NK-92 treated with Interleukin-12 subunit alpha and Interleukin-12 subunit beta, amount 100 ng/mL, for 24 hours (cell line): ENCODE measurements around the gene NMNAT3.
"Not testable (repeated sequence)": the region's sequence is repeated elsewhere in the genome, so short reads cannot be mapped to it uniquely, and the experiment has no call there.

Experiments used
- DNase-seq: peaks from one replicate; lab custom pipeline; 2025; lab: John Stamatoyannopoulos, UW

The NMNAT3 gene

GRCh38 chr3:139636511-139636910 lies 41.3 kb downstream of the NMNAT3 start:
- DNase-seq: no peak

DNA sequence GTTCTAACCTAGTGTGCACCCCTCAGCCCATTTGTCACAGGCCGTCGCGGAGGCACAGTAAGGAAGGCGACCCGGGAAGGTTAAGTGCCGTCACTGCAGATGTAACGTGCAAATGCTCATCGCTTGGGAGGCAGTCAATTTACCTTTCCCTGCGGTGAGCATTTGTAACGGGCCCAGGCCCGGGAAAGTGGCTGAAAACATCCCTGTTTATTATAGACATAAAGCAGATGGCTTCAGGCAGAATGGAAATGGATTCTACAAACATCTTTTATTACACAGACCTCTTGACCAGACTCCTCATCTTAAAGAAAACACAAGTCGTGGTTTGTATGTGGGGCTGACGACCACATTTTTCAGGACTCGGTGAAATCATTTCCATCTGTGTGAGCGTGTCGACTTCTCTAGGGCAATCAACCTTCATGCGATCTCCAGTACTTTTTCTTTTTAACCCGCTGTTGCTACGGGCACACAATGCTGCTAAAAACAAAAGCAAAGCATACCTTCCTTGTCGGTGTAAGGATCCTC lies 43.6 kb downstream of the NMNAT3 start:
- DNase-seq: no peak

GRCh38 chr3:139633511-139633910 lies 44.3 kb downstream of the NMNAT3 start:
- no peak for DNase-seq

GRCh38 chr3:139630542-139630941 lies 47.2 kb downstream of the NMNAT3 start:
- DNase-seq: no peak

- DNase-seq: peak; percentile 2
Observed at GRCh38 chr3:139629033-139629432, 48.7 kb downstream of the NMNAT3 start.

- DNase-seq: no peak
Observed at GRCh38 chr3:139627759-139628158, 50.0 kb downstream of the NMNAT3 start.

- DNase-seq: no peak
Observed at GRCh38 chr3:139620438-139620837, 57.3 kb downstream of the NMNAT3 start.

DNA sequence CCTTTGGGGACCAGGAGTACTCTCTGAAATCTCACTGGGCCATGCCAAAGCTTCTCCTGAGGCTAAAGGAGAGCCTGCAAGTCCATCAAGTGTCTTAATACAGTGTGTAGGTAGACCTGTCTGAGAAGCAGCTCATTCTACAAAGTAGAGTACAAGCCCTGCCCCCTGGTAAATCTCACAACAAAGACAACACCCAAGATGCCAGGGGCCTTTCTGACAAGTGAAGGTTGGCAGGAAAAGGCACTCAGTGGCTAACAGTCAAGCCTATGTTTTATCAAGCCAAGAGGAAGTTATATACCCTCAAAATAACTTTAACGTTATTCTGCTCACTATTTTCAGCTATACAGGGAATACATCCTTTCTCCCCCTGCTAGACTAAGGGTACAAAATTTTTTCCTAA lies 58.3 kb downstream of the NMNAT3 start:
- no peak for DNase-seq

DNA sequence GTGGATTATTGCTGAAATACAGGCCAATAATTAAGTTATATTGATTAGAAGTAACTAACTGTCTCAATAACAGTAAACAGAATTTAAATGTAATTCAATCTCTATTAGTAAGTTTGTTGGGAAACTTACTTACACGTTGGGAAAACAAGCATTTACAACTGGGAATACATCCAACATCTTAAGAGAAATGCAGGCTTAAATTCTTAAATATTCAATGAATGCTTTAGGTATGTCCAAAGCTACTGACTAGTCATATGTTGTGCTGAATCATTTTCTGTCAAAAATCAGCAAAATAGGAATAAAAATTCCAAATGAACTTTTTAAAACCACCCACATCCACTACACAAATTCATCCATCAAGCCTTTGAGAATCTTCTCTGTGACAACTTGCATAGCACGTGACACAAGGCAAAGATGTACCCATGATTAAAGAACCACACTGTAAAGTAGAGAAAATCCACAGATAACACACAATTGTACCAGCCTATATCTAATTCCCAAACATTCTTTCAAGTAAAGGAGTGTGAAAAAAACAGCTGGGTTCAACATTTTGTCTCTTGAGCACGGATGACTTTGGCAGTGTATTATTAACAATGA lies 60.0 kb downstream of the NMNAT3 start:
- no peak for DNase-seq

DNA sequence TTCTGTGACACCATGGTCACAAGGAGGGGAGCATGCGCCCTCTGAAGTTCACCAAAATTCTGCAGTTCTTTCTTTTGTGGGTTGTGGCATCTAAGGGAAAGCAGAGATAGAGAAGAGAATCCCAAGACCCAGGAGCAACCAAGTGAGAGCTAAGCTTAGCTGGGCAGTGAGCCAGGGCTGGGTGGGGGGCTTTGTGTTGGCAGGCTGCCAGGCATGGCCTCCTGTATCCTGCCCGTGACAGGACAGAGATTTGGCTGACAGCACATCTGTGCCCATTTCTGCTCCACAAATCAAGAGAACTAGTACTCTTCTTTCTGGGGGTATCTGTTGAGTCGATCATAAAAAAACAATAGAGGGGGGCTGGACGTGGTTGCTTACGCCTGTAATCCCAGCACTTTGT lies 66.2 kb downstream of the NMNAT3 start:
- DNase-seq: no peak

- no peak for DNase-seq
Observed at GRCh38 chr3:139610886-139611285, 66.9 kb downstream of the NMNAT3 start.

DNA sequence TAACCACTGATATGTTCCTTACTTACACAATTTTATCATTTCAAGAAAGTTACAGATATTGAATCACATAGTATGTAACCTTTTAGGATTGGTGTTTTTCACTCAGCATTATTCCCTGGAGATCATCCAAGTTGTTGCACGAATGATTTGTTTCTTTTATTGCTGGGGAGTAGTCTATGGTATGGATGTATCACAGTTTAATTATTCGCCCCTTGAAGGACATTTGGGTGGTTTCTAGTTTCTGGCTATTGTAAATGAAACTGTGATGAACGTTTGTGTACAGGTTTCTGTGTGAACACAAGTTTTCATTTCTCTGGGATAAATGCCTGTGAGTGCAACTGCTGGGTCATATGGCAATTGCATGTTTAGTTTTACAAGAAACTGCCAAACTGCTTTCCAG lies 68.8 kb downstream of the NMNAT3 start:
- no peak for DNase-seq

GRCh38 chr3:139608108-139608380 lies 69.7 kb downstream of the NMNAT3 start:
- DNase-seq: no peak

GRCh38 chr3:139607257-139608107 lies 70.3 kb downstream of the NMNAT3 start:
- DNase-seq: no peak

- DNase-seq: no peak
Observed at GRCh38 chr3:139602003-139602402, 75.8 kb downstream of the NMNAT3 start.

DNA sequence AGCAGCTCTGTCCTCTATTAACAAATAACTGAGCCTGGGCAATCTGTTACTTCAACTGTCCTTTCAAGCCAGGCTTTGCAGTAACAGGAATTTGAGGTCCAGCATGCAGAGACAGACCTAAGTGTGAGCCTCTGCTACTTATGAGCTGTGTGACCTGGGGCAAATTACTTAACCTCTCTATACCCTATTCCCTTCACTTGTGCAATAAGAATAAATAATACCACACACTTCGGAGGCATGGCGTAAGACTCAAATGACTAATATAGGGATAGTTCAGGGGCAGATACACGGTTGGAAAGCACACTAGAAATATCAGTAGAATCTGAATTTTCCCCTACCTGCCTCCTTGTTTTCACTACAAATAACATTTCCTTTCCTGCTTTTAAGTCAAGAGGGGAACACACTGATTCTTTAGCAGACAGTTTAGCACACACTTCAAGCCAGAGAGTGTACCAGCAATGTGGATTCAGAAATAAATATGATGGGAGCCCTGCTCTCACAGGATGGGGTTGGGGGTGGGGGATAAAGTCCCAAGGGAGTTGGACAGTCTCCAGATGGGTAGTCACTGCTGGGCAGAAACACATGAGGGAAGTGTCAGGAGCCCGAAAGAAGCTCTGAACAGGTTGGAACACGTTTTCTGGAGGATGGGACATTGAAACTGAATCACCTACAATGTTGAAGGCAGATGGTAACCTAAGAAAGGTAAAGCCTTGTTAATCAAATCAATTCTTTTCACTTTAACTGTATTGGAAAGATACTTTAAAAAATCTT lies 76.4 kb downstream of the NMNAT3 start:
- DNase-seq: no peak

DNA sequence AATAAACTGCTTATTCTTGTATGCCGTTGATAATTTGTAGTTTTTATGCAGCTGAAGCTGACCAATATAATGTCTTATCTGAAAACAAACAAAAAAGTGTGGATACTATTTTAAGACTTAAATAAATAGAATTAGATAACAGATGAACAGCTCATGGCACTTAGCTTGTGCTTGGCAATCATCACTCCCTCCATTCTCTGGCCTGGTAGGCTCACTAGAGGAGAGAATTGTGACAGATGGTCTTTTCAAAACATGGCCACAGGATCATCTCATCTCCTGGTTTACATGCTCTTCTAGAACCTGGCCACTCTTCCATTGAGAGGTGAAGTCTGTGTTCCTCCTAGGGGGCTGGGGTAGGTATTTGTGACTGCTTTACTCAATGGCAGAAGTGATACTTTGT lies 79.8 kb downstream of the NMNAT3 start:
- no peak for DNase-seq

DNA sequence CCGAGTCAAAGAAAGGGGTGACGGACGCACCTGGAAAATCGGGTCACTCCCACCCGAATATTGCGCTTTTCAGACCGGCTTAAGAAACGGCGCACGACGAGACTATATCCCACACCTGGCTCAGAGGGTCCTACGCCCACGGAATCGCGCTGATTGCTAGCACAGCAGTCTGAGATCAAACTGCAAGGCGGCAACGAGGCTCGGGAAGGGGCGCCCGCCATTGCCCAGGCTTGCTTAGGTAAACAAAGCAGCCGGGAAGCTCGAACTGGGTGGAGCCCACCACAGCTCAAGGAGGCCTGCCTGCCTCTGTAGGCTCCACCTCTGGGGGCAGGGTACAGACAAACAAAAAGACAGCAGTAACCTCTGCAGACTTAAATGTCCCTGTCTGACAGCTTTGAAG lies 86.6 kb downstream of the NMNAT3 start:
- not testable (repeated sequence) for DNase-seq

- no peak for DNase-seq
Observed at GRCh38 chr3:139588450-139588849, 89.3 kb downstream of the NMNAT3 start.

DNA sequence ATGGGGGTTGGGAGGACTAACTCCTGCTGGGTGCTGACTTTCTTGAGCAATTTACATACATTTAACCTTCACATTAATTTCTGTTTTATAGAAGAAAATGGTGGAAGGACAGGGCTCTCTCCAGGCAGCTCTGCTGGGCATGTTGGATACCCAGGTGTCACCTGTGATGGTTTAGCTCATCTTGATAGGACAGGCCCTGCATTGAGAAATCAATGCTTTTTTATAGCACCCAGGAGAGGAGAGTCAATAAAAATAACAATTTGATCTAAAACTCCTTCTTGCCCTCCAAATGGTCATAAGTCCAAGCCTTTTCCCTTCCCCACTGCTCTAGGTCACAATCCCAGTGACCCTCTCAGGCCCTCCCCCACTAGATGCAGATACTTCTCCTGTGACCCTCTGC lies 90.0 kb downstream of the NMNAT3 start:
- no peak for DNase-seq

- no peak for DNase-seq
Observed at GRCh38 chr3:139586420-139587017, 91.3 kb downstream of the NMNAT3 start.

GRCh38 chr3:139585820-139586219 lies 92.0 kb downstream of the NMNAT3 start:
- no peak for DNase-seq

DNA sequence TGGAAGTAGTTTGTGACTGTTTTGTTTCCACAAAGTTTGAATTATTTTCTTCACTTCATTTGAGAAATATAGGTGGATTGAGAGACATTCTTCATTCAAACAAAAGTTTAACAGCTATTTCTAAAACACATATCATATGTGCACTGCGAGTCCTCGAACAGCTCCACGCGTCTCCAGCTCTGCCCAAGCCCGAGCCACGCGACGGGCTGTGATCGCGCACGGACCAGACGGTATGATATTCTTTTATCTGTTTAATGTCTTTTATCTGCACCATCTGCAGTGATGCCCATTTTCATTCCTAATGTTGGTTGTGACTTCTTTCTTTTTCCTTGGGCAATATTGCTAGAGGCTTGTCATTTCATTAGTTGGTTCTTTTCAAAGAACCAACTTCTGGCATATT lies 94.1 kb downstream of the NMNAT3 start:
- DNase-seq: not testable (repeated sequence)
